HL-60 (cell line): ENCODE results near the gene ATG16L1.
A peak's percentile ranks its signal among the peaks of the same experiment; 100 is the strongest.

Source experiments
- DNase-seq, 2 experiments: peaks; one replicate each; pipeline ENCODE4 v3.0.0-alpha.2; 2010 to 2020; ENCODE audit warnings: low read depth in 1 of 2, low spot score in 1 of 2
- H3K27ac ChIP-seq: fragments of 250-450 bp; sonication (Bioruptor Pico); replicated peaks from 2 replicates; pipeline ENCODE4 v1.5.1; 2020; ENCODE audit warnings: mild to moderate bottlenecking, moderate library complexity
- H3K27me3 ChIP-seq: fragments of 250-450 bp; sonication (Bioruptor Pico); 2 replicates; pipeline ENCODE4 v1.5.1; 2021; ENCODE audit warnings: mild to moderate bottlenecking, moderate library complexity; ENCODE audit not compliant: insufficient read depth, poor library complexity, severe bottlenecking
- H3K4me3 ChIP-seq: replicated peaks from 2 replicates; pipeline ENCODE4 v1.5.1; 2011; ENCODE audit warnings: mild to moderate bottlenecking, control low read depth, low read length; ENCODE audit not compliant: insufficient read depth
- CTCF ChIP-seq: IDR thresholded peaks from one replicate; pipeline ENCODE4 v1.5.1; 2011; ENCODE audit warnings: low read length, control low read depth, inconsistent platforms; ENCODE audit not compliant: insufficient read depth
- GABPA ChIP-seq: IDR thresholded peaks from 2 replicates; pipeline ENCODE4 v1.6.1; 2012; ENCODE audit warnings: low read depth
- POLR2AphosphoS5 ChIP-seq: IDR thresholded peaks from 2 replicates; pipeline ENCODE4 v1.6.1; 2012; ENCODE audit warnings: low read depth
- REST ChIP-seq: IDR thresholded peaks from 2 replicates; pipeline ENCODE4 v1.6.1; 2012; ENCODE audit warnings: low read depth; ENCODE audit not compliant: insufficient replicate concordance
- SPI1 ChIP-seq: IDR thresholded peaks from 2 replicates; pipeline ENCODE4 v1.6.1; 2012; ENCODE audit warnings: low read depth, mild to moderate bottlenecking, borderline replicate concordance
- long read RNA-seq: library from polyadenylated mRNA; unstranded; transcript quantifications from one replicate; pipeline ENCODE4 v2.0.0, GENCODE V29; 2020

ATG16L1 gene
- long read RNA-seq, transcript ATG16L1-203 (18 exons, 3,405 nt), result minor isoform, 22 of 80 reads
- long read RNA-seq, transcript ATG16L1-205 (17 exons, 3,213 nt), result major isoform, 36 of 80 reads
- long read RNA-seq, partial matches to known transcripts, result 9 of 80 reads
- long read RNA-seq, other reads (novel, unspliced or antisense), result 10 of 80 reads

DNA sequence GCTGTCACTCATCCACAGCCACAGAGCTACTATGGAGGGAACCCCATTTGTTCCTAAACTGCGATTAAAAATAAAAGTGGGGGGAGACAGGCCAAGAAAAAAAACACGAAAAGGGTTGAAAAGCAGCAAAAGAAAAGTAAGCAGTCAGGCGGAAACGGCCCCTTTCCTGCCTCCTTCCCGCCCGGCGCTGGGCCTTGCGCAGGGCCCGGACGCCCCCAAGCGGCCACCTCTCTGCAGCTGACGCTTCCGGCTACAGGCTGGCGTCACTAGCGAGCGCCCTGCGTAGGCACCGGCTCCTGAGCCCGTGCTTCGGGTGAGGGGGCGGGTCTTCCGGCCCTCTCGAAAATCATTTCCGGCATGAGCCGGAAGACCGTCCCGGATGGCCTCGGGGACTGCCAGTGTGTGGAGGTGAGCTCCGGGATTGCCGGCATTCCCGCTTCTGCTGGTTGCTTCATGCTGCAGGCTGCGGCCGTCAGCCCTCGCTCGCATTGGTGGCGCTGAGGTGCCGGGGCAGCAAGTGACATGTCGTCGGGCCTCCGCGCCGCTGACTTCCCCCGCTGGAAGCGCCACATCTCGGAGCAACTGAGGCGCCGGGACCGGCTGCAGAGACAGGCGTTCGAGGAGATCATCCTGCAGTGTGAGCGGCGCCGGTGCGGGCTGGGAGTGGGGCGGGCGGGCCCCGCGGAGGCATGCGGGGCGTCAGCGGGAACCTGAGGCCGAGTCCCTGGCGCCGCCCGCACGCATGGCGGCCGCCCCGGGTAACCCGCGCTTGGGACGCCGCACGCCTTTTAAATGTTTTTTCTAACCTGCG lies at the start of gene ATG16L1:
ATG16L1 (plus strand) TSS at position 368 of the 811 bp plus-strand sequence; CDS start at position 523, 155 bp downstream.
- peak; percentile 95 to 96 for DNase-seq
- Histone ChIP-seq H3K27me3 (no peaks in the 10 kb centered on the region), H3K4me3 (peak within 1 kb of the TSS; percentile 97), H3K27ac (peak within 1 kb of the TSS; percentile 78)
- TF ChIP-seq CTCF (peak; percentile 82), REST (peak; percentile 22), GABPA (peak; percentile 93), SPI1 (no peak), POLR2AphosphoS5 (peak; percentile 60; the same call in 1 of the 2 replicates)

DNA sequence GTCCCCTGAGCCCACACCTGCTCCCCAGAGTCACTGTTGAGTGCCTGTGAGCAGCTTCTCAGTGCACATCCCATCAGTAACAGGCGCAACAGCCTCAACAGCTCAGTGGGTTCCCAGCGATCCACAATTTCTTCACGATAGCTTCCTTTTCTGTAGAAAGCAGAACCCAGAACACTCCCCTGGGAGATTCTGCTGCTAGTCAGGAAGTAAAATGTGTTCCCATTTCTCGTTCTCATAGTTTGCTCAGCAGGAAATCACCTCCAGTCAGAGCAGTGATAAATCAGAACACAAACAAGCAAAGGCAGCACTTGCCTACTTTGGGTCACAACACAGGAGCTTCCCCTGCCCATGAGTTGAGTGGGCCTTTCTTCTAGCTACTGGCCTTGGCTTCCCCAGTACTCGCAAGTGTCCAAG lies 48.9 kb upstream of the ATG16L1 start:
- Histone ChIP-seq H3K27ac (no peak overlapping the region), H3K4me3 (no peak overlapping the region), H3K27me3 (no peaks in the 10 kb centered on the region)
- TF ChIP-seq CTCF (no peak), SPI1 (peak; percentile 73; the same call in 1 of the 2 replicates), POLR2AphosphoS5 (no peak)
- DNase-seq, result peak; percentile 28 to 66

DNA sequence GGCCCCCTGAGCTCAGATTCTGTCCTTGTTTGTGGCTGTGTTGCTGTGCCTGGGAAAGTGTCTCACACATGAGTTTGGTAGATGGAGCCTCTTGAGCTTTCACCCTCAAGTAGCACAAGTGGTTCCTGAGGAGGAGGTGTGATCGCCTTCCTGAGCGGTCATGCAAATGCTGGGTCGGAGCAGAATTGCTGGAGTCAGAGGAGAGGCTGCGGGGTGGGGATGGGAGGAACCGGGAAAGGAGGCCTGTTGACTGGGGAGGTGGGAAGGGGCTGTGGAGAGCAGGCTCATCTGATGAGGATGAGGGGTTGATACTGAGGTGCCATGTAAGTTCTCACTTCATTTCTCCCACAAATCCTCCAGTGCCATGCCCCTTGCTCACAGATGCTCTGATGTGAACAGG lies 48.4 kb upstream of the ATG16L1 start:
- DNase-seq, result no peak
- H3K4me3 ChIP-seq, result no peak overlapping the region
- H3K27ac ChIP-seq, result no peak overlapping the region
- H3K27me3 ChIP-seq, result no peaks in the 10 kb centered on the region
- TF ChIP-seq CTCF, result no peak
- no peak for TF ChIP-seq SPI1
- TF ChIP-seq REST, result no peak
